H9 (cell line): ENCODE results near the gene SEMA4D. TPM values are rescaled to one million over a fixed set of nuclear protein-coding genes. Genes with fewer than 3 reads are reported as not detected.

ENCODE experiments used
- DNase-seq: peaks from one replicate; pipeline ENCODE4 v3.0.0-alpha.2; 2017
- H2AFZ ChIP-seq: one replicate; pipeline ENCODE4 v1.6.1; 2013; ENCODE audit warnings: mild to moderate bottlenecking, low read length, control low read depth, moderate library complexity
- H2AK5ac ChIP-seq: 2 replicates; pipeline ENCODE4 v1.6.1; 2013; ENCODE audit warnings: low read length, control low read depth, mixed read lengths; ENCODE audit not compliant: insufficient read length
- H2BK120ac ChIP-seq: one replicate; pipeline ENCODE4 v1.6.1; 2013; ENCODE audit warnings: low read depth, mild to moderate bottlenecking, low read length, control low read depth, inconsistent platforms; ENCODE audit not compliant: poor library complexity, severe bottlenecking
- H2BK12ac ChIP-seq: 2 replicates; pipeline ENCODE4 v1.6.1; 2013; ENCODE audit warnings: low read length, control low read depth, mixed read lengths, low read depth; ENCODE audit not compliant: insufficient read length
- H2BK15ac ChIP-seq: 2 replicates; pipeline ENCODE4 v1.6.1; 2013; ENCODE audit warnings: low read depth, low read length, control low read depth
- H2BK20ac ChIP-seq: one replicate; pipeline ENCODE4 v1.6.1; 2013; ENCODE audit warnings: low read depth, mild to moderate bottlenecking, low read length, control low read depth, inconsistent platforms; ENCODE audit not compliant: poor library complexity, severe bottlenecking
- H2BK5ac ChIP-seq: 2 replicates; pipeline ENCODE4 v1.6.1; 2013; ENCODE audit warnings: low read length, control low read depth, mixed read lengths; ENCODE audit not compliant: insufficient read length
- H3K14ac ChIP-seq: 2 replicates; pipeline ENCODE4 v1.6.1; 2013; ENCODE audit warnings: low read length, control low read depth; ENCODE audit not compliant: insufficient read depth
- H3K18ac ChIP-seq: 2 replicates; pipeline ENCODE4 v1.6.1; 2013; ENCODE audit warnings: low read depth, mild to moderate bottlenecking, mixed read lengths, low read length, control low read depth; ENCODE audit not compliant: insufficient read length
- H3K23ac ChIP-seq: 2 replicates; pipeline ENCODE4 v1.6.1; 2013; ENCODE audit warnings: low read length, control low read depth, mixed read lengths, low read depth; ENCODE audit not compliant: insufficient read length
- H3K23me2 ChIP-seq: 2 replicates; pipeline ENCODE4 v1.6.1; 2013; ENCODE audit warnings: low read depth, mild to moderate bottlenecking, mixed read lengths, low read length, control low read depth; ENCODE audit not compliant: insufficient read length, poor library complexity, severe bottlenecking
- H3K27ac ChIP-seq: 2 replicates; pipeline ENCODE4 v1.5.1; 2013; ENCODE audit warnings: low read length, control low read depth, mixed read lengths, low read depth; ENCODE audit not compliant: insufficient read length
- H3K27me3 ChIP-seq: 2 replicates; pipeline ENCODE4 v1.6.1; 2013; ENCODE audit warnings: low read length, control low read depth, inconsistent platforms; ENCODE audit not compliant: insufficient read depth
- H3K4ac ChIP-seq: 2 replicates; pipeline ENCODE4 v1.6.1; 2013; ENCODE audit warnings: low read depth, mild to moderate bottlenecking, control low read depth, inconsistent platforms, low read length, moderate library complexity
- H3K4me1 ChIP-seq: 2 replicates; pipeline ENCODE4 v1.6.1; 2013; ENCODE audit warnings: low read length, control low read depth, inconsistent platforms; ENCODE audit not compliant: insufficient read depth
- H3K4me2 ChIP-seq: 2 replicates; pipeline ENCODE4 v1.6.1; 2013; ENCODE audit warnings: low read length, control low read depth, mixed read lengths; ENCODE audit not compliant: insufficient read length, insufficient read depth
- H3K56ac ChIP-seq: 2 replicates; pipeline ENCODE4 v1.6.1; 2013; ENCODE audit warnings: low read depth, mild to moderate bottlenecking, mixed read lengths, low read length, control low read depth; ENCODE audit not compliant: insufficient read length
- H3K79me1 ChIP-seq: 2 replicates; pipeline ENCODE4 v1.6.1; 2013; ENCODE audit warnings: low read depth, mild to moderate bottlenecking, moderate library complexity, low read length, control low read depth, inconsistent platforms; ENCODE audit not compliant: insufficient read depth, poor library complexity, severe bottlenecking
- H3K79me2 ChIP-seq: 2 replicates; pipeline ENCODE4 v1.6.1; 2013; ENCODE audit warnings: low read length, control low read depth, inconsistent platforms; ENCODE audit not compliant: insufficient read depth
- H3K9ac ChIP-seq: 2 replicates; pipeline ENCODE4 v1.6.1; 2013; ENCODE audit warnings: low read length, control low read depth, mixed read lengths; ENCODE audit not compliant: insufficient read length; ENCODE audit errors: extremely low read depth
- H3K9me3 ChIP-seq: one replicate; pipeline ENCODE4 v1.6.1; 2013; ENCODE audit warnings: low read depth, low read length, inconsistent platforms; ENCODE audit not compliant: control insufficient read depth
- H3T11ph ChIP-seq: one replicate; pipeline ENCODE4 v1.6.1; 2013; ENCODE audit warnings: mild to moderate bottlenecking, low read length, control low read depth, inconsistent platforms
- H4K20me1 ChIP-seq: one replicate; pipeline ENCODE4 v1.6.1; 2013; ENCODE audit not compliant: control insufficient read depth, insufficient read length, insufficient read depth
- H4K5ac ChIP-seq: 2 replicates; pipeline ENCODE4 v1.6.1; 2013; ENCODE audit warnings: low read depth, mild to moderate bottlenecking, mixed read lengths, low read length, control low read depth; ENCODE audit not compliant: insufficient read length
- H4K8ac ChIP-seq: replicated peaks from 2 replicates; pipeline ENCODE4 v1.6.1; 2013; ENCODE audit warnings: low read length, control low read depth, mixed read lengths, low read depth; ENCODE audit not compliant: insufficient read length
- H4K91ac ChIP-seq: 2 replicates; pipeline ENCODE4 v1.6.1; 2013; ENCODE audit warnings: low read depth, mild to moderate bottlenecking, moderate library complexity, mixed read lengths, low read length, control low read depth; ENCODE audit not compliant: insufficient read length
- H3K27ac Mint-ChIP-seq, 3 experiments: 2 replicates in 2 of 3; 3 replicates in 1 of 3; pipeline ENCODE4 v1.8.0; 2020 to 2021; ENCODE audit warnings: mixed read lengths in 3 of 3, mild to moderate bottlenecking in 1 of 3, moderate library complexity in 1 of 3
- H3K27me3 Mint-ChIP-seq: 2 replicates; pipeline ENCODE4 v1.8.0; 2021; ENCODE audit warnings: low read depth, mild to moderate bottlenecking, moderate library complexity, mixed read lengths
- H3K36me3 Mint-ChIP-seq, 3 experiments: 2 replicates in 2 of 3; 3 replicates in 1 of 3; pipeline ENCODE4 v1.8.0; 2020 to 2021; ENCODE audit warnings: low read depth in 3 of 3, mixed read lengths in 3 of 3; ENCODE audit not compliant: insufficient read depth in 1 of 3
- H3K4me1 Mint-ChIP-seq, 2 experiments: 2 replicates each; pipeline ENCODE4 v1.8.0; 2020; ENCODE audit warnings: mixed read lengths in 2 of 2
- H3K4me3 Mint-ChIP-seq, 2 experiments: 2 replicates in 1 of 2; 3 replicates in 1 of 2; pipeline ENCODE4 v1.8.0; 2020 to 2021; ENCODE audit warnings: mild to moderate bottlenecking in 2 of 2, mixed read lengths in 2 of 2, moderate library complexity in 1 of 2
- H3K9me3 Mint-ChIP-seq, 2 experiments: 2 replicates in 1 of 2; 3 replicates in 1 of 2; pipeline ENCODE4 v1.8.0; 2020; ENCODE audit warnings: mild to moderate bottlenecking in 2 of 2, mixed read lengths in 2 of 2, moderate library complexity in 1 of 2
- WGBS: extraction: QIAGEN DNeasy Blood & Tissue Kit; methylation state at CpG from one replicate; pipeline ENCODE4 v1.1.7; 2013; ENCODE audit warnings: missing lambda C conversion rate, low lambda C conversion rate, mixed read lengths; ENCODE audit not compliant: insufficient read length; ENCODE audit errors: extremely low coverage; 5-methylcytosine and 5-hydroxymethylcytosine counted together
- total RNA-seq: library from RNA; stranded (reverse); gene quantifications from 2 replicates; pipeline ENCODE4 v1.2.1, GENCODE V29; 2021
- TF ChIP-seq, protein P1 (sequence below): fragments of 200-600 bp; sonication (generic); conservative IDR thresholded peaks from 3 replicates; pipeline ENCODE4 v1.8.0; 2021; ENCODE audit warnings: antibody characterized with exemption, mild to moderate bottlenecking

Gene SEMA4D
- total RNA-seq, 1 experiment from 2014 or later: 47.2 TPM

DNA sequence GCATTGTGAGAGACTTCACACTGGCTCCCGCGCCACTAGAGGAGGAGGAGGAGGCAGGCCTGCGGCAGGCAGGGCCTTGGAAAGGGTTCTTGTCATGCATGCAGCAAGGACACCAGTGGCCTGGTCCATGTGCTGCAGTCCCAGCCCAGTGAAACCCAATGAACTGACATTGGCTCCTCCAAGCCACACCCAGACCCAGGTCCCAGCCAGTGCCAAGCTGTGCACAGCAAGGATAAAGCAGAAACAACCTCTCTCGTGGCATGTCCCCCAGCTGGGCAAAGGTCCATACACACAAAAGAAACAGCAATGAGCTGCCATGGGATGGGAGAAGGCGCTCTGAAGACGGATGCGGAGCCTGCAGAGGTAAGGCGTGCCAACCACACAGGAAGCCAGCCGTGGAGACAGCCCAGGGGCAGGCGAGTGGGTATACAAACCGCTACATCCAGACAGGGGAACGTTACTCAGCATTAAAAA, 89.2 kb downstream of the SEMA4D start:
- H2AFZ ChIP-seq: no peak overlapping the region
- no peak overlapping the region for H4K5ac ChIP-seq
- no peak overlapping the region for H3K23ac ChIP-seq
- no peaks in the 10 kb centered on the region for H3K23me2 ChIP-seq
- H3T11ph ChIP-seq: no peak overlapping the region
- peaks cover 11% of the 10 kb centered on the region; the same call in 1 of the 2 replicates for H3K4me1 ChIP-seq
- H3K79me1 ChIP-seq: no peaks in the 10 kb centered on the region
- DNase-seq: no peak
- no peaks in the 10 kb centered on the region; the same call in 1 of the 2 replicates for H3K27me3 Mint-ChIP-seq
- H3K18ac ChIP-seq: no peak overlapping the region
- peak overlapping the region in 1 of 3 experiments; percentile 23; a peak in 1 of 7 replicates for H3K27ac Mint-ChIP-seq
- no peak overlapping the region for H3K4me2 ChIP-seq
- peaks cover 29 to 39% of the 10 kb centered on the region in 2 experiments for H3K4me1 Mint-ChIP-seq
- no peaks in the 10 kb centered on the region; the same call in 1 of the 2 replicates for H3K79me2 ChIP-seq
- H2BK5ac ChIP-seq: no peak overlapping the region
- no peak overlapping the region for H4K8ac ChIP-seq
- H2BK20ac ChIP-seq: no peak overlapping the region
- no peak overlapping the region for H3K4me3 Mint-ChIP-seq
- TF ChIP-seq, protein P1, sequence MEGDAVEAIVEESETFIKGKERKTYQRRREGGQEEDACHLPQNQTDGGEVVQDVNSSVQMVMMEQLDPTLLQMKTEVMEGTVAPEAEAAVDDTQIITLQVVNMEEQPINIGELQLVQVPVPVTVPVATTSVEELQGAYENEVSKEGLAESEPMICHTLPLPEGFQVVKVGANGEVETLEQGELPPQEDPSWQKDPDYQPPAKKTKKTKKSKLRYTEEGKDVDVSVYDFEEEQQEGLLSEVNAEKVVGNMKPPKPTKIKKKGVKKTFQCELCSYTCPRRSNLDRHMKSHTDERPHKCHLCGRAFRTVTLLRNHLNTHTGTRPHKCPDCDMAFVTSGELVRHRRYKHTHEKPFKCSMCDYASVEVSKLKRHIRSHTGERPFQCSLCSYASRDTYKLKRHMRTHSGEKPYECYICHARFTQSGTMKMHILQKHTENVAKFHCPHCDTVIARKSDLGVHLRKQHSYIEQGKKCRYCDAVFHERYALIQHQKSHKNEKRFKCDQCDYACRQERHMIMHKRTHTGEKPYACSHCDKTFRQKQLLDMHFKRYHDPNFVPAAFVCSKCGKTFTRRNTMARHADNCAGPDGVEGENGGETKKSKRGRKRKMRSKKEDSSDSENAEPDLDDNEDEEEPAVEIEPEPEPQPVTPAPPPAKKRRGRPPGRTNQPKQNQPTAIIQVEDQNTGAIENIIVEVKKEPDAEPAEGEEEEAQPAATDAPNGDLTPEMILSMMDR: no peak
- no peaks in the 10 kb centered on the region for H3K9me3 ChIP-seq
- peaks cover 4 to 29% (median 16%) of the 10 kb centered on the region in 3 experiments for H3K36me3 Mint-ChIP-seq
- H3K27ac ChIP-seq: no peak overlapping the region
- no peak overlapping the region for H2BK15ac ChIP-seq
- no peak overlapping the region for H3K9ac ChIP-seq
- WGBS: no CpG with 5 or more reads among the region's 12 CpGs
- no peak overlapping the region for H4K91ac ChIP-seq
- no peak overlapping the region for H3K4ac ChIP-seq
- H3K14ac ChIP-seq: no peak overlapping the region; the same call in 1 of the 2 replicates
- no peak overlapping the region for H2BK120ac ChIP-seq
- H3K9me3 Mint-ChIP-seq: no peaks in the 10 kb centered on the region; a peak in 2 of 5 replicates
- no peaks in the 10 kb centered on the region for H3K27me3 ChIP-seq
- H3K56ac ChIP-seq: no peak overlapping the region
- H2BK12ac ChIP-seq: no peak overlapping the region
- H4K20me1 ChIP-seq: no peaks in the 10 kb centered on the region
- no peak overlapping the region for H2AK5ac ChIP-seq
